OCI-LY3 (cell line): ENCODE data around the gene SLFN5.

ENCODE experiments used
- H2AFZ ChIP-seq: fragments of 200-600, 300-600 bp; shearing (Covaris generic); 2 replicates; pipeline ENCODE4 v1.6.0; 2014; ENCODE audit warnings: antibody characterized with exemption, low read depth, low read length
- H3K27ac ChIP-seq: fragments of 200-600, 300-600 bp; sonication (generic); 2 replicates; pipeline ENCODE4 v1.5.1; 2014; ENCODE audit warnings: mild to moderate bottlenecking, low read length, moderate library complexity, mixed read lengths
- H3K27me3 ChIP-seq: fragments of 200-600, 300-600 bp; sonication (generic); 2 replicates; pipeline ENCODE4 v1.6.1; 2014; ENCODE audit warnings: low read depth, low read length, mixed read lengths
- H3K36me3 ChIP-seq: fragments of 200-600, 300-600 bp; sonication (generic); replicated peaks from 2 replicates; pipeline ENCODE3; 2014; ENCODE audit warnings: low read depth, low read length, mixed read lengths
- H3K4me1 ChIP-seq: fragments of 300-600, 200-600 bp; sonication (generic); 2 replicates; pipeline ENCODE4 v1.6.1; 2014; ENCODE audit warnings: low read length, mixed read lengths
- H3K4me2 ChIP-seq: fragments of 200-600, 300-600 bp; sonication (generic); 2 replicates; pipeline ENCODE4 v1.6.1; 2014; ENCODE audit warnings: low read length, mixed read lengths
- H3K4me3 ChIP-seq: fragments of 300-600, 200-600 bp; sonication (generic); 2 replicates; pipeline ENCODE4 v1.5.1; 2014; ENCODE audit warnings: antibody characterized with exemption, mild to moderate bottlenecking, low read length, moderate library complexity
- H3K79me2 ChIP-seq: fragments of 300-600, 200-600 bp; shearing (Covaris generic); 2 replicates; pipeline ENCODE4 v1.6.1; 2014; ENCODE audit warnings: mild to moderate bottlenecking, low read length, mixed read lengths
- H3K9ac ChIP-seq: fragments of 300-600, 200-600 bp; shearing (Covaris generic); 2 replicates; pipeline ENCODE4 v1.6.0; 2014; ENCODE audit warnings: mild to moderate bottlenecking, low read length, moderate library complexity
- H3K9me3 ChIP-seq: fragments of 200-600, 300-600 bp; shearing (Covaris generic); 2 replicates; pipeline ENCODE4 v1.6.1; 2014; ENCODE audit warnings: low read length, mixed read lengths; ENCODE audit not compliant: insufficient read depth
- H4K20me1 ChIP-seq: fragments of 200-600, 300-600 bp; sonication (generic); 2 replicates; pipeline ENCODE4 v1.6.1; 2016; ENCODE audit warnings: low read length, mixed read lengths; ENCODE audit not compliant: insufficient read depth
- CTCF ChIP-seq: fragments of 200-600, 300-600 bp; sonication (generic); IDR thresholded peaks from 2 replicates; pipeline ENCODE4 v1.5.1; 2014; ENCODE audit warnings: antibody characterized with exemption, low read length, low read depth
- EZH2phosphoT487 ChIP-seq: fragments of 200-600 bp; shearing (Covaris generic); IDR thresholded peaks from 2 replicates; pipeline ENCODE4 v1.6.1; 2018; ENCODE audit warnings: antibody characterized with exemption, mixed run types, low read depth

The SLFN5 gene

GRCh38 chr17:35236821-35237220, 6.1 kb upstream of the SLFN5 start:
- H3K9ac ChIP-seq: no peak overlapping the region
- H3K4me1 ChIP-seq: peaks cover 10% of the 10 kb centered on the region
- H3K4me3 ChIP-seq: no peak overlapping the region
- H4K20me1 ChIP-seq: no peaks in the 10 kb centered on the region
- H3K27ac ChIP-seq: no peak overlapping the region
- no peaks in the 10 kb centered on the region; the same call in 1 of the 2 replicates for H3K79me2 ChIP-seq
- no peaks in the 10 kb centered on the region for H3K36me3 ChIP-seq
- H3K4me2 ChIP-seq: no peak overlapping the region
- no peaks in the 10 kb centered on the region for H3K27me3 ChIP-seq
- no peak overlapping the region for H2AFZ ChIP-seq
- no peaks in the 10 kb centered on the region for H3K9me3 ChIP-seq
- TF ChIP-seq EZH2phosphoT487 (no peak), CTCF (no peak)

GRCh38 chr17:35238821-35239220, 4.1 kb upstream of the SLFN5 start:
- no peak for TF ChIP-seq CTCF
- no peak for TF ChIP-seq EZH2phosphoT487
- Histone ChIP-seq H3K79me2 (peaks cover 8% of the 10 kb centered on the region; the same call in 1 of the 2 replicates), H3K4me1 (peaks cover 12% of the 10 kb centered on the region), H2AFZ (no peak overlapping the region), H3K4me3 (no peak overlapping the region), H4K20me1 (no peaks in the 10 kb centered on the region), H3K9ac (no peak overlapping the region), H3K27me3 (no peaks in the 10 kb centered on the region), H3K4me2 (no peak overlapping the region), H3K27ac (no peak overlapping the region), H3K9me3 (no peaks in the 10 kb centered on the region), H3K36me3 (no peaks in the 10 kb centered on the region)

GRCh38 chr17:35239823-35240222, 3.0 kb upstream of the SLFN5 start:
- no peak overlapping the region for H3K27ac ChIP-seq
- no peak overlapping the region for H3K9ac ChIP-seq
- no peaks in the 10 kb centered on the region for H3K27me3 ChIP-seq
- no peak overlapping the region for H3K4me3 ChIP-seq
- peaks cover 14% of the 10 kb centered on the region for H3K79me2 ChIP-seq
- peaks cover 22% of the 10 kb centered on the region for H3K4me1 ChIP-seq
- no peaks in the 10 kb centered on the region for H4K20me1 ChIP-seq
- H3K4me2 ChIP-seq: no peak overlapping the region
- TF ChIP-seq CTCF (no peak), EZH2phosphoT487 (no peak)
- H2AFZ ChIP-seq: no peak overlapping the region
- H3K9me3 ChIP-seq: no peaks in the 10 kb centered on the region
- H3K36me3 ChIP-seq: no peaks in the 10 kb centered on the region

- Histone ChIP-seq H4K20me1 (no peaks in the 10 kb centered on the region), H3K9me3 (no peaks in the 10 kb centered on the region), H3K4me1 (peaks cover 31% of the 10 kb centered on the region), H3K4me3 (no peak overlapping the region), H3K4me2 (no peak overlapping the region), H3K27me3 (no peaks in the 10 kb centered on the region), H3K9ac (no peak overlapping the region), H3K27ac (no peak overlapping the region), H3K79me2 (peaks cover 24% of the 10 kb centered on the region), H3K36me3 (peaks cover 8% of the 10 kb centered on the region), H2AFZ (no peak overlapping the region)
- no peak for TF ChIP-seq EZH2phosphoT487
- no peak for TF ChIP-seq CTCF
Observed at GRCh38 chr17:35240861-35241260, 2.0 kb upstream of the SLFN5 start.
